SU-DHL-6 (cell line): ENCODE results near the gene KCNH1.

Experiments
- EZH2phosphoT487 ChIP-seq: fragments of 200-600 bp; sonication (generic), shearing (Covaris generic); conservative IDR thresholded peaks from 2 replicates; pipeline ENCODE4 v1.6.1; 2018; ENCODE audit warnings: mild to moderate bottlenecking, antibody characterized with exemption, low read length, moderate library complexity, mixed read lengths
- TF ChIP-seq, protein P1 (sequence below): fragments of 200-600 bp; sonication (generic); IDR thresholded peaks from one replicate; pipeline ENCODE4 v1.5.1; 2017; ENCODE audit warnings: antibody characterized with exemption, mild to moderate bottlenecking, low read length, moderate library complexity; ENCODE audit not compliant: insufficient read depth, poor library complexity, severe bottlenecking

- TF ChIP-seq, protein P1, sequence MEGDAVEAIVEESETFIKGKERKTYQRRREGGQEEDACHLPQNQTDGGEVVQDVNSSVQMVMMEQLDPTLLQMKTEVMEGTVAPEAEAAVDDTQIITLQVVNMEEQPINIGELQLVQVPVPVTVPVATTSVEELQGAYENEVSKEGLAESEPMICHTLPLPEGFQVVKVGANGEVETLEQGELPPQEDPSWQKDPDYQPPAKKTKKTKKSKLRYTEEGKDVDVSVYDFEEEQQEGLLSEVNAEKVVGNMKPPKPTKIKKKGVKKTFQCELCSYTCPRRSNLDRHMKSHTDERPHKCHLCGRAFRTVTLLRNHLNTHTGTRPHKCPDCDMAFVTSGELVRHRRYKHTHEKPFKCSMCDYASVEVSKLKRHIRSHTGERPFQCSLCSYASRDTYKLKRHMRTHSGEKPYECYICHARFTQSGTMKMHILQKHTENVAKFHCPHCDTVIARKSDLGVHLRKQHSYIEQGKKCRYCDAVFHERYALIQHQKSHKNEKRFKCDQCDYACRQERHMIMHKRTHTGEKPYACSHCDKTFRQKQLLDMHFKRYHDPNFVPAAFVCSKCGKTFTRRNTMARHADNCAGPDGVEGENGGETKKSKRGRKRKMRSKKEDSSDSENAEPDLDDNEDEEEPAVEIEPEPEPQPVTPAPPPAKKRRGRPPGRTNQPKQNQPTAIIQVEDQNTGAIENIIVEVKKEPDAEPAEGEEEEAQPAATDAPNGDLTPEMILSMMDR: no peak
- no peak for TF ChIP-seq EZH2phosphoT487
These were observed 480.2 kb downstream of the KCNH1 start for GRCh38 chr1:210653771-210654170.
